PC-3 (cell line): ENCODE measurements around the gene CAMK2A.

Experiments
- EZH2phosphoT487 ChIP-seq: fragments of 300-600 bp; sonication (generic); IDR thresholded peaks from 2 replicates; pipeline ENCODE4 v1.6.1; 2018; ENCODE audit warnings: mild to moderate bottlenecking, antibody characterized with exemption, low read length, borderline replicate concordance
- TF ChIP-seq, protein P1 (sequence below): fragments of 300-600 bp; sonication (generic); conservative IDR thresholded peaks from 2 replicates; pipeline ENCODE4 v1.5.1; 2017; ENCODE audit warnings: antibody characterized with exemption, low read depth, mild to moderate bottlenecking, low read length

DNA sequence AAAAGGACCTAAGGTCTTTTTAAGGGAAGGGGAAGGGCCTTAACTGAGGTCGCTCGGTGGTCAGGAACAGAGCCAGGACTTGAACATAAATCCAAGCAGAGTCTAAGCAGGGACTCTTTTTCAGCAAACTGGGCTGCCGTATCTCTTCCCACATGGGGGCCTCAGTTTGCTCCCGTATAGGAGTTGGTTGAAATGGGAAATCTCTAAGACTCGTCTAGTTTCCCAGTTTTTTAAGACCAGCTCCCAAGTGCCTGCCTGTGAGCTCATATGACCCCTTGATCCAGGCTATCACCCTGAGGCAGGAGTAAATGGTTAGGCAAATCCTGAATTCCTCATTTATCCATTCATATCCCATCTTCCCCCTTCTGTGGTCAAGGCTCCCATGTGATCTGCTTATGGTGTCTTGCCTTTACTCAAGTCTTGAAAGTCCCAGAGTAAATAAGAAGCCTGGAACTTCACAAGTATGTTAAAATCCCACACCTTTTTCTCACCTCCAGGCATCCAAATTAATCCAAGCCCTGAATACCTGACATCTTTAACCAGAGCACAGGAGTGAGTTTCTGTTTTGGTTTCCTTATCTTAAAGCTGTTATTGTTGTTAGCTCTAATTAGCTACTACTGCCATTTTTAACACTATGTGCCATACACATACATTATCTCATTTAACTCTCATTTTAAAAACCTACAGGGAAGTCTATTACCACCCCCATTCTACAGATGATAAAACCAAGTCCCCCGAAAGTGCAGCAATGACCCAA, 10.2 kb upstream of the CAMK2A start:
- TF ChIP-seq, protein P1, sequence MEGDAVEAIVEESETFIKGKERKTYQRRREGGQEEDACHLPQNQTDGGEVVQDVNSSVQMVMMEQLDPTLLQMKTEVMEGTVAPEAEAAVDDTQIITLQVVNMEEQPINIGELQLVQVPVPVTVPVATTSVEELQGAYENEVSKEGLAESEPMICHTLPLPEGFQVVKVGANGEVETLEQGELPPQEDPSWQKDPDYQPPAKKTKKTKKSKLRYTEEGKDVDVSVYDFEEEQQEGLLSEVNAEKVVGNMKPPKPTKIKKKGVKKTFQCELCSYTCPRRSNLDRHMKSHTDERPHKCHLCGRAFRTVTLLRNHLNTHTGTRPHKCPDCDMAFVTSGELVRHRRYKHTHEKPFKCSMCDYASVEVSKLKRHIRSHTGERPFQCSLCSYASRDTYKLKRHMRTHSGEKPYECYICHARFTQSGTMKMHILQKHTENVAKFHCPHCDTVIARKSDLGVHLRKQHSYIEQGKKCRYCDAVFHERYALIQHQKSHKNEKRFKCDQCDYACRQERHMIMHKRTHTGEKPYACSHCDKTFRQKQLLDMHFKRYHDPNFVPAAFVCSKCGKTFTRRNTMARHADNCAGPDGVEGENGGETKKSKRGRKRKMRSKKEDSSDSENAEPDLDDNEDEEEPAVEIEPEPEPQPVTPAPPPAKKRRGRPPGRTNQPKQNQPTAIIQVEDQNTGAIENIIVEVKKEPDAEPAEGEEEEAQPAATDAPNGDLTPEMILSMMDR = no peak
- no peak for TF ChIP-seq EZH2phosphoT487
